Stomach smooth muscle (tissue), 2 donors: Measurements from ENCODE around the gene PMVK.
"Not testable (repeated sequence)": the region's sequence is repeated elsewhere in the genome, so short reads cannot be mapped to it uniquely, and the experiment has no call there.

Experiments used
- H3K27ac ChIP-seq: one replicate; pipeline ENCODE4 v1.7.0; 2013; ENCODE audit warnings: mild to moderate bottlenecking, low read length, inconsistent platforms
- H3K27me3 ChIP-seq, 2 donors: one replicate each; pipeline ENCODE4 v1.7.0; 2013; ENCODE audit warnings: low read length in 2 of 2; ENCODE audit not compliant: insufficient read depth in 2 of 2, control insufficient read depth in 1 of 2
- H3K36me3 ChIP-seq, 2 donors: one replicate each; pipeline ENCODE4 v1.7.0; 2013; ENCODE audit warnings: low read length in 2 of 2; ENCODE audit not compliant: control insufficient read depth in 2 of 2, insufficient read depth in 2 of 2
- H3K4me1 ChIP-seq: one replicate; pipeline ENCODE4 v1.7.0; 2013; ENCODE audit warnings: low read length; ENCODE audit not compliant: control insufficient read depth, insufficient read depth
- H3K4me3 ChIP-seq, 2 donors: one replicate each; pipeline ENCODE4 v1.7.0; 2013; ENCODE audit warnings: low read length in 2 of 2
- H3K9ac ChIP-seq, 2 donors: one replicate each; pipeline ENCODE4 v1.7.0; 2013; ENCODE audit warnings: low read length in 2 of 2, mild to moderate bottlenecking in 1 of 2
- H3K9me3 ChIP-seq, 2 donors: one replicate each; pipeline ENCODE4 v1.7.0; 2013; ENCODE audit warnings: low read length in 2 of 2; ENCODE audit not compliant: control insufficient read depth in 2 of 2
- donor health status: healthy.
- donor health status: Pancreatic carcinoma.

The PMVK gene

DNA sequence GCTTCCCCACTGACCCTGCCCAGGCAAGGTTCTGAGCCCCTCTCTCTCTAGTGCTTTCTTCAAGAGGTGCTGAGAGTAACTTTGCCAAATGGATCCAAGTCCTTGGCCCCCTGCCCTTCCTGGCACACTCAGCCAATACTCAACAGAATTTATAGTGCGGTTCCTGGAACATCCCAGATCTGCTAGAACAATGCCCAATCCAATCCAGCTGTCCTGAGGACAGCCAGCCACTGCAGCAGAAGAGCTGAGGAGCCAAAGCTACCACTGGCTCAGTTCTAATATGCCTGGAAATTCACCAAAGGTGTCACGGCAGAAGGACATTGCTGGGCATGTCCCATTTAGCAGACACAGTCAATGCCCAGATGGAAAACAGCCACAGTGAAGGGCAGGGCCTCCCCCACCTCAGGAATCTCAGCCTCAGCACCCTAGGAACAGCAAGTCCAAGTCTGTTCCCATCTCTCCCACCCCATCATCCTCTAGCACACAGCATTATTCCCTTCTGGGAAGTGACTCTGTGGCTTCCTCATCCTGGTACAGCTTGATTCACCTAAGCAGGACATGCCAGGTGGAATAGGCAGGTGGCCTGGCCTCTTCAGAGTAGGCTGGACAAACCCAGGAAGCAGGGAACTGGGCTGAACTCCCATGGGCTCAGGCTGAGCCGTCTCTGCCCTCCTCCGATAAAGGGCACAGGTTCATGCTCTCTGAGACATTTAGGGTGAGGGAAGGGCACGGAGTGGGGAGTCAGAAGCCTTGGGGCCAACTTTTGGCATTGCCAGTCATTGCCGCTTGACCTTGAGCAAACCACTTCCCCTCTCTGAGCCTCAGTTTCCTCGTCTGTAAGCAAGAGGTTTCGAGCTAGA is 24.6 kb downstream of the PMVK start:
- Histone ChIP-seq H3K4me1 (no peaks in the 10 kb centered on the region), H3K27ac (no peak overlapping the region), H3K9ac (no peak overlapping the region), H3K36me3 (no peaks in the 10 kb centered on the region), H3K27me3 (no peaks in the 10 kb centered on the region), H3K9me3 (no peaks in the 10 kb centered on the region), H3K4me3 (no peak overlapping the region)

DNA sequence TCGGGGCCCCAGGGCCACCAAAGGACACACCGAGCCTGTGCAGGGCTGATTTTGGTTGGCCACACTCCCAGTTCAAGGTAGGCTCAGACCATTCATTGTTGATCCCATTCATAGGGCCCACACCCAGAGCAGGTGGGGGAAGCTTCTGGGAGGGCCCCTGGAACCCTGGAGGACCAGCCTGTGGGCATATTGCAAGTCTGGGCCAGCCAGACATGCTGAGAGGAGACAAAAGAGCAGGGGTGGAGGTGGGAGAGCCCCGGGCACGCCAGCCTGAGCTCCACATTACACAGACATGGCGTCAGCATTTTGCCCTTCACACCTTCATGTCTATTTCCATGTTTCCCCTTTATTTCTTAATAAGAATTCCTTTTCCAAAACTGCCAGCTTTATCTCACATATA is 25.7 kb downstream of the PMVK start:
- no peaks in the 10 kb centered on the region for H3K9me3 ChIP-seq
- H3K9ac ChIP-seq = no peak overlapping the region
- no peaks in the 10 kb centered on the region for H3K27me3 ChIP-seq
- H3K4me3 ChIP-seq = no peak overlapping the region
- no peaks in the 10 kb centered on the region for H3K4me1 ChIP-seq
- no peak overlapping the region for H3K27ac ChIP-seq
- no peaks in the 10 kb centered on the region for H3K36me3 ChIP-seq

DNA sequence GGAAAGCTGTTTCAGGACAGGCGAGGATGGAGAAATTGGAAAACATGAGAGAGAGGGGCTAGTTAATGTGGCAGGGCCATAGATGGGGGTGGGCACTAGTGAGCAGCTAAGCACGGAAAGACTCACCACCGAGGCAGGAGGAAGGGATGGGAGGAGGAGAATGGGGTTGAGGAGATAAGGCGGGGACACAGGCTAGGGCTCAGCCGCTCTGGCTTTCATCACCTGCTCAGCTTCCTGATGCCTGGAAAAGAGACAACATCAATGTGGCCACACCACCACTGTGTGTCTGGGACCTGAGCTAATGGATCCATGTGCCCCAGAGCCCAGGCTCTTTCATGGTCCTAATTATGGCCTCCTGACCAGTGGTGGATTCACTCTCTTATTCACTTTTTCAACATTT is 27.6 kb downstream of the PMVK start:
- Histone ChIP-seq H3K4me1 (no peaks in the 10 kb centered on the region), H3K4me3 (no peak overlapping the region), H3K36me3 (no peaks in the 10 kb centered on the region), H3K9me3 (no peaks in the 10 kb centered on the region), H3K27me3 (no peaks in the 10 kb centered on the region), H3K27ac (no peak overlapping the region), H3K9ac (no peak overlapping the region)

DNA sequence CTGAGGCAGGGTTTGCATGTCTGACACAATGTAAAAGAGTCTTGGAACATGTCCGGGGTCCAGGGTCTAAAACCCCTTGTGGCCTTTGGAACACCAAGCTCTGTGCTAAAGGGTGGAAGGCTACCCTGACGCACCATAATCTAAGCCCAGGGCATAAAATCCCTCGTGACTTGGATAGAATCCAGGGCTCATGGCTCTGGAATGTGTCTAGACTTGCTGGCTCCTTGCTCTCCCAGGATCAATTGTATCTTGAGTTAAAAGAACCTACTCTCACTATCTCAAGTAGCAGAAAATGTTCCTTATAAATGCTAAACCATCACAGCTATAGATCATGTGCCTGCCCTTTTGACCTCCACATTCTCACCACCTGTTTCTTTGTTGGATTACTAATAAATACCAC is 28.4 kb downstream of the PMVK start:
- not testable (repeated sequence) for H3K27me3 ChIP-seq, H3K4me1 ChIP-seq, H3K27ac ChIP-seq, H3K9ac ChIP-seq, H3K4me3 ChIP-seq, H3K36me3 ChIP-seq, H3K9me3 ChIP-seq

DNA sequence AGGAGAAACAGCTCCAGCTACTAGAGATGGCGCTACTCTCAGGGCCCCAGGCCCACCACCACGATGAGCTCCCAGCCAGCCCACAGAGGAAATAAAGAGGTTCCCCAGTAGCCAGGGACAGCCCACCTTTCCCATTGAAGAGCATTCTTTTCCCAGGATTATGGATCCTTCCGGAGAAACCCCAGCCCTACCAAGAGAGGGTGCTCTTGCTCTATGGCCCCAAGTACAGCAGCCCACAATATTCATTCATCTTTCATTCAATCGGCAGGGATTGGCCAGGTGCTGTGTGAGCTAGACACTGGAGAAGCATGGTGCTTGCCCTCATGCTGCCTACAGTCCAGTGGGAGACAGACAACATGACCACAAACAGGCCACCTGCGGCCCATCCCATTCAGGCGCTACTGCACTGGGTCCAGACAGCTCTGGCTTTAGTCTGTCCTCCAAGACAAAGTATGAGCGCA is 29.9 kb downstream of the PMVK start:
- no peaks in the 10 kb centered on the region for H3K36me3 ChIP-seq
- no peaks in the 10 kb centered on the region for H3K9me3 ChIP-seq
- no peaks in the 10 kb centered on the region for H3K4me1 ChIP-seq
- no peak overlapping the region for H3K4me3 ChIP-seq
- no peak overlapping the region for H3K27ac ChIP-seq
- no peaks in the 10 kb centered on the region for H3K27me3 ChIP-seq
- no peak overlapping the region for H3K9ac ChIP-seq

DNA sequence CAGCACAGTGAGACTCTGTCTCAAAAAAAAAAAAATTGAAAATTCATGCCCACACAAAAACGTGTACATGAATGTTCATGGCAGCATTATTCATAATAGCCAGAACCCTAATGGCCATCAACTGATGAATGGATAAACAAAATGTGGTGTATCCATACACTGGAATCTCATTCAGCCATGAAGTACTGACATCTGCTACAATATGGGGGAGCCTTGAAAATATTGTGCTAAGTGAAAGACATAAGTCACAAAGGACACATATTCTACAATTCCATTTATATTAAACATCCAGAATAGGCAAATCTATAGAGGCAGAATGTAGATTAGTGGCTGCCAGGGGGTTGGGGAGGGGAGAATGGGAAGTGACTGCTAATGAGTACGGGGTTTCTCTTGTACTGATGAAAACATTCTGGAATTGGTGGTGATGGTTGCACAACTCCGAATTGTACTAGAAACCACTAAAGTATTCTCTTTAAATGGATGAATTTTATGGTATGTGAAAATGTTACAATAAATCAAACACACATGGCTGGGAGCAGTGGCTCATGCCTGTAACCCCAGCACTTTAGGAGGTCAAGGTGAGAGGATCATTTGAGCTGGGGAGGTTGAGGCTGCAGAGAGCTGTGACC is 33.5 kb downstream of the PMVK start:
- Histone ChIP-seq H3K4me3 (no peak overlapping the region), H3K9me3 (no peaks in the 10 kb centered on the region), H3K27me3 (no peaks in the 10 kb centered on the region), H3K9ac (no peak overlapping the region), H3K27ac (no peak overlapping the region), H3K36me3 (no peaks in the 10 kb centered on the region), H3K4me1 (no peaks in the 10 kb centered on the region)

DNA sequence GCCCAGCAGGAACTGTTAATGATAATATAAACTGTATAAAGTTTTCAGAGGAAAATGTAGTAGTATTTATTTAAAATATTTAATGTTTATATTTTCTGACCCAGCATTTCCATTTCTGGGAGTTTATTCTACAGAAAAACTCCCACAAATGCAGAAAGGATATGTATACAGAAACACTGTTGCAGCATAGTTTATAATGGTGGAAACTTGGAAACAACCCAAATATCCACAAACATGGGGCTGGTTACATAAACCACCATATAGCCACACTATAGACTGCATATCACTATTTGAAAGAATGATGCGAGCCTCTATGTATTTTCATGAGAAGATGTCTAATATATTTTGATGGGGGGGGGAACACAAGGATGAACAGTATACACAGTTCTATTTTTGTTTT is 34.9 kb downstream of the PMVK start:
- Histone ChIP-seq H3K9me3 (no peaks in the 10 kb centered on the region), H3K9ac (no peak overlapping the region), H3K4me3 (no peak overlapping the region), H3K36me3 (no peaks in the 10 kb centered on the region), H3K27me3 (no peaks in the 10 kb centered on the region), H3K27ac (no peak overlapping the region), H3K4me1 (no peaks in the 10 kb centered on the region)

DNA sequence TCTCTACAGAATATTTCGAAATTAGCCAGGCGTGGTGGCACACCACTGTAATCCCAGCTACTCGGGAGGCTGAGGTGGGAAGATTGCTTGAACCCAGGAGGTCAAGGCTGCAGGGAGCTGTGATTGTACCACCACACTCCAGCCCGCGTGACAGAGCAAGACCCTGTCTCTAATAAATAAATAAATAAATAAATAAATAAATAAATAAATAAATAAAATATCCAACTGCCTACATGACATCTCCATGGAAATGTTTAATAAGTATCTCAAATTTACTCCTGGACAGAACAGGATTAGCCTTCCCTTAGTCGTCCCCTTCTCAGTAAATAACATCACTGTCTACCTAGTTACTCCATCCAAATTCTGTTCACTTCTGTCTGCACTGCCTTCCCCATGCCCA is 37.5 kb downstream of the PMVK start:
- Histone ChIP-seq H3K9me3 (no peaks in the 10 kb centered on the region), H3K4me3 (no peak overlapping the region), H3K4me1 (no peaks in the 10 kb centered on the region), H3K36me3 (no peaks in the 10 kb centered on the region), H3K9ac (no peak overlapping the region), H3K27me3 (no peaks in the 10 kb centered on the region), H3K27ac (no peak overlapping the region)

DNA sequence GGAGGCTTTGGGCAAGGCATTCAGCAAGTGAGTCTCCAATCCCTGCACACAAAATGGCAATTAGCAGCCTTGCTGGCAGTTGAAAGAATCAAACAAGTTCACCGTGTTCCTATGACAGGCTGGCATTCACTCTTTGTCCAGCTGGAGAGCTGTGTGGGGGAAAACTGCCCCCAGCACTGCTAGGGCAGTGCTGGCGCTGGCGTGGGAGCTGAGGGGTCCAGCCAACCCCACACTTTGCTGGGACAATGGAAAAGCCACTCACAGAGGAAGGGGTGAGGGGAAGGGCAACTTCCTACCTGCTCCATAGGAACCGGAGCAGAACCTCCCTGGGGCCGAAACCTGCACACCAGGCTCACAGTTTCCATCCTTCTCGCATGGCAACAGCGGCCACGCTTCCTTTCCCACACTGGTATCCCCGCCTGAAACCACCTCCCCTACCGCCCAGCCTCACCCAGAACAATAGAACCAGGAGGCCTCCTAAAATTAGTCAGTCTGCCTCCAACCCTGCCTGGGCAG is 39.7 kb downstream of the PMVK start:
- Histone ChIP-seq H3K27me3 (no peaks in the 10 kb centered on the region), H3K4me1 (no peaks in the 10 kb centered on the region), H3K9me3 (no peaks in the 10 kb centered on the region), H3K4me3 (no peak overlapping the region), H3K9ac (no peak overlapping the region), H3K27ac (no peak overlapping the region), H3K36me3 (no peaks in the 10 kb centered on the region)

DNA sequence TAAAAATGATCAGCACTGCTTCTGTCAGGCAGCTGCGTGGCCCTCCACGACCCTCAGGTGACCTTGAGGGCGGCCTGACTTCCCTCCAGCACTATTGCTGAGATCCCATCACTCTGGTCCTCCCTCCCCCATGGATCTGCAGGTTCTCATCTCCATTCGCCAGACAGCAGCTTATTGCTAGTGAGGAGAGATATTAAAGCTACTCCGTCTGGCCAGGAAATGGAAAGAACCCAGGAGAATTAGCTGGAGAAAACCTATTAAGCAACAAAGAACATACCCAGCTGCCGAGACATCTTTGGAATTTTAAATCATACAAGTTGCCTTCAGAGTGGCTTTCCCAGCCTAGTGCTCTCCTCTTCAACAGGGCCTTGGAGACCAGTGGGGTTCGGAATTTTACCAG is 40.7 kb downstream of the PMVK start:
- Histone ChIP-seq H3K27ac (no peak overlapping the region), H3K9me3 (no peaks in the 10 kb centered on the region), H3K4me3 (no peak overlapping the region)

DNA sequence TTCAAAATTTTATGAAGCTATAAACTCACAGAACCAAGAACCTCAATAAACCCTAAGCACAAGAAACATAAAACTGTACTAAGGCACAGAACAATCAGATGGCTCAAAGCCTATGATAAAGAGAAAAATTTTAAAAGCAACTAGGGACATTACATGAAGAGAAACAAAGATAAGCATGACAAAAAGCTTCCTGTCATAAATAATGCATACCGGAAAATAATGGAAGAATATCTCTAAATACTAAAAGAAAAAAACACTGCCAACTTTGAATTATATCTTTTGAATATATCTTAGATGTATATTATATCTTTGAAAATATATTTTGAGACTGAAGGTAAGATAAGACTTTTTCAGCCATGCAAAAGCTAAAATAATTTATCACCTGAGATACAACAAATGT is 45.1 kb downstream of the PMVK start:
- Histone ChIP-seq H3K27ac (no peak overlapping the region), H3K36me3 (no peaks in the 10 kb centered on the region), H3K9me3 (no peaks in the 10 kb centered on the region), H3K4me1 (no peaks in the 10 kb centered on the region), H3K9ac (no peak overlapping the region), H3K27me3 (peaks cover 0 to 4% of the 10 kb centered on the region in 2 donors), H3K4me3 (no peak overlapping the region)

More for the DNA sequence above, 40.7 kb downstream of the PMVK start:
- Histone ChIP-seq H3K27me3 (no peaks in the 10 kb centered on the region), H3K9ac (no peak overlapping the region), H3K36me3 (no peaks in the 10 kb centered on the region), H3K4me1 (no peaks in the 10 kb centered on the region)
